Stimulated activated effector memory CD8-positive, alpha-beta T cell treated with anti-CD3 and anti-CD28 coated beads, Interleukin-12 subunit alpha, Interleukin-12 subunit beta, amount 100 ng/mL, for 72 hours (primary cell): ENCODE data around the gene SRBD1.

Source experiments
- ATAC-seq: fragments of 150-1000 bp; cut with Tn5 transposase; 2 replicates; pipeline ENCODE4 v1.10.0; 2021
- DNase-seq, 2 donors: peaks; one replicate each; pipeline ENCODE4 v3.0.0; 2021 to 2022; ENCODE audit warnings: low spot score in 2 of 2
- H3K27ac Mint-ChIP-seq: one replicate; pipeline ENCODE4 v1.8.0; 2022; ENCODE audit warnings: mild to moderate bottlenecking, mixed read lengths
- H3K36me3 Mint-ChIP-seq: one replicate; pipeline ENCODE4 v1.8.0; 2022; ENCODE audit warnings: mild to moderate bottlenecking, mixed read lengths
- H3K4me1 Mint-ChIP-seq: one replicate; pipeline ENCODE4 v1.8.0; 2022; ENCODE audit warnings: mixed read lengths
- H3K4me3 Mint-ChIP-seq: one replicate; pipeline ENCODE4 v1.8.0; 2022; ENCODE audit warnings: mild to moderate bottlenecking, mixed read lengths
- H3K9me3 Mint-ChIP-seq: one replicate; pipeline ENCODE4 v1.8.0; 2022; ENCODE audit warnings: mixed read lengths

Gene SRBD1

GRCh38 chr2:45554073-45554741 is 56.9 kb downstream of the SRBD1 start:
- Mint-ChIP-seq H3K4me3 (peak overlapping the region; percentile 40), H3K36me3 (peaks cover 40% of the 10 kb centered on the region), H3K27ac (peak overlapping the region; percentile 90), H3K9me3 (no peaks in the 10 kb centered on the region), H3K4me1 (peaks cover 33% of the 10 kb centered on the region)
- DNase-seq (no peak), ATAC-seq (peak; percentile 80)

GRCh38 chr2:45551862-45552261 is 59.2 kb downstream of the SRBD1 start:
- ATAC-seq (no peak), DNase-seq (no peak)
- Mint-ChIP-seq H3K36me3 (peaks cover 54% of the 10 kb centered on the region), H3K9me3 (no peaks in the 10 kb centered on the region), H3K4me1 (peaks cover 29% of the 10 kb centered on the region), H3K27ac (no peak overlapping the region), H3K4me3 (no peak overlapping the region)

- DNase-seq (no peak), ATAC-seq (no peak)
- H3K4me3 Mint-ChIP-seq = no peak overlapping the region
- H3K27ac Mint-ChIP-seq = no peak overlapping the region
- H3K9me3 Mint-ChIP-seq = no peaks in the 10 kb centered on the region
- H3K4me1 Mint-ChIP-seq = no peaks in the 10 kb centered on the region
- peaks cover 68% of the 10 kb centered on the region for H3K36me3 Mint-ChIP-seq
Observed at GRCh38 chr2:45545943-45546342, 65.1 kb downstream of the SRBD1 start.

GRCh38 chr2:45543257-45543656 is 67.8 kb downstream of the SRBD1 start:
- Mint-ChIP-seq H3K4me1 (no peaks in the 10 kb centered on the region), H3K4me3 (no peak overlapping the region), H3K9me3 (no peaks in the 10 kb centered on the region), H3K27ac (no peak overlapping the region), H3K36me3 (peaks cover 60% of the 10 kb centered on the region)
- DNase-seq (no peak), ATAC-seq (no peak)

GRCh38 chr2:45542013-45542412 is 69.1 kb downstream of the SRBD1 start:
- Mint-ChIP-seq H3K36me3 (peaks cover 54% of the 10 kb centered on the region), H3K4me1 (no peaks in the 10 kb centered on the region), H3K9me3 (no peaks in the 10 kb centered on the region), H3K4me3 (no peak overlapping the region), H3K27ac (no peak overlapping the region)
- no peak for ATAC-seq
- DNase-seq = no peak

GRCh38 chr2:45541450-45541849 is 69.6 kb downstream of the SRBD1 start:
- Mint-ChIP-seq H3K4me3 (no peak overlapping the region), H3K9me3 (no peaks in the 10 kb centered on the region)

GRCh38 chr2:45540942-45541341 is 70.1 kb downstream of the SRBD1 start:
- Mint-ChIP-seq H3K4me3 (no peak overlapping the region), H3K4me1 (no peaks in the 10 kb centered on the region), H3K27ac (no peak overlapping the region), H3K9me3 (no peaks in the 10 kb centered on the region), H3K36me3 (peaks cover 47% of the 10 kb centered on the region)
- no peak for ATAC-seq
- no peak for DNase-seq

More at GRCh38 chr2:45541450-45541849, 69.6 kb downstream of the SRBD1 start:
- H3K27ac Mint-ChIP-seq = no peak overlapping the region
- peaks cover 52% of the 10 kb centered on the region for H3K36me3 Mint-ChIP-seq
- DNase-seq (no peak), ATAC-seq (no peak)
- no peaks in the 10 kb centered on the region for H3K4me1 Mint-ChIP-seq

GRCh38 chr2:45533771-45534170 is 77.3 kb downstream of the SRBD1 start:
- H3K4me1 Mint-ChIP-seq = no peaks in the 10 kb centered on the region
- ATAC-seq (no peak), DNase-seq (no peak)
- no peak overlapping the region for H3K27ac Mint-ChIP-seq
- H3K4me3 Mint-ChIP-seq = no peak overlapping the region
- H3K36me3 Mint-ChIP-seq = no peaks in the 10 kb centered on the region
- no peaks in the 10 kb centered on the region for H3K9me3 Mint-ChIP-seq

GRCh38 chr2:45532181-45532580 is 78.9 kb downstream of the SRBD1 start:
- Mint-ChIP-seq H3K9me3 (no peaks in the 10 kb centered on the region), H3K4me1 (no peaks in the 10 kb centered on the region), H3K36me3 (no peaks in the 10 kb centered on the region), H3K4me3 (no peak overlapping the region), H3K27ac (no peak overlapping the region)
- DNase-seq = no peak
- no peak for ATAC-seq

GRCh38 chr2:45524016-45524415 is 87.1 kb downstream of the SRBD1 start:
- H3K36me3 Mint-ChIP-seq = no peaks in the 10 kb centered on the region

GRCh38 chr2:45518546-45518945 is 92.5 kb downstream of the SRBD1 start:
- no peaks in the 10 kb centered on the region for H3K4me1 Mint-ChIP-seq
- DNase-seq (no peak), ATAC-seq (no peak)
- no peaks in the 10 kb centered on the region for H3K9me3 Mint-ChIP-seq
- H3K27ac Mint-ChIP-seq = no peak overlapping the region
- H3K4me3 Mint-ChIP-seq = no peak overlapping the region
- H3K36me3 Mint-ChIP-seq = no peaks in the 10 kb centered on the region

More at GRCh38 chr2:45524016-45524415, 87.1 kb downstream of the SRBD1 start:
- ATAC-seq (no peak), DNase-seq (no peak)
- Mint-ChIP-seq H3K4me3 (no peak overlapping the region), H3K9me3 (peaks cover 4% of the 10 kb centered on the region), H3K27ac (no peak overlapping the region), H3K4me1 (no peaks in the 10 kb centered on the region)

GRCh38 chr2:45510701-45511420 is 100.2 kb downstream of the SRBD1 start:
- ATAC-seq (no peak), DNase-seq (no peak)
- H3K4me3 Mint-ChIP-seq = no peak overlapping the region

GRCh38 chr2:45506756-45507155 is 104.3 kb downstream of the SRBD1 start:
- H3K4me3 Mint-ChIP-seq = no peak overlapping the region
- H3K9me3 Mint-ChIP-seq = no peaks in the 10 kb centered on the region
- H3K4me1 Mint-ChIP-seq = no peaks in the 10 kb centered on the region
- ATAC-seq = no peak
- H3K36me3 Mint-ChIP-seq = no peaks in the 10 kb centered on the region
- no peak for DNase-seq
- no peak overlapping the region for H3K27ac Mint-ChIP-seq

More at GRCh38 chr2:45510701-45511420, 100.2 kb downstream of the SRBD1 start:
- no peak overlapping the region for H3K27ac Mint-ChIP-seq
- H3K36me3 Mint-ChIP-seq = no peaks in the 10 kb centered on the region
- no peaks in the 10 kb centered on the region for H3K9me3 Mint-ChIP-seq
- no peaks in the 10 kb centered on the region for H3K4me1 Mint-ChIP-seq

GRCh38 chr2:45505138-45505537 is 105.9 kb downstream of the SRBD1 start:
- Mint-ChIP-seq H3K4me1 (no peaks in the 10 kb centered on the region), H3K27ac (no peak overlapping the region), H3K36me3 (no peaks in the 10 kb centered on the region), H3K9me3 (peaks cover 3% of the 10 kb centered on the region), H3K4me3 (no peak overlapping the region)
- DNase-seq (no peak), ATAC-seq (no peak)

GRCh38 chr2:45498661-45499550 is 112.2 kb downstream of the SRBD1 start:
- DNase-seq (no peak), ATAC-seq (peak; percentile 58)
- peak overlapping the region; percentile 0 for H3K27ac Mint-ChIP-seq
- H3K4me3 Mint-ChIP-seq = no peak overlapping the region
- H3K36me3 Mint-ChIP-seq = no peaks in the 10 kb centered on the region
- H3K4me1 Mint-ChIP-seq = peaks cover 31% of the 10 kb centered on the region
- peaks cover 3% of the 10 kb centered on the region for H3K9me3 Mint-ChIP-seq
